GM20000 (cell line): Measurements from ENCODE around the gene MED6.

Experiments
- DNase-seq: peaks from one replicate; pipeline ENCODE4 v3.0.0; 2012; ENCODE audit warnings: low spot score
- TF ChIP-seq, protein P1 (sequence below): IDR thresholded peaks from 2 replicates; pipeline ENCODE4 v1.5.1; 2012; ENCODE audit warnings: mild to moderate bottlenecking, control low read depth; ENCODE audit errors: extremely low read depth, missing control alignments

The MED6 gene

DNA sequence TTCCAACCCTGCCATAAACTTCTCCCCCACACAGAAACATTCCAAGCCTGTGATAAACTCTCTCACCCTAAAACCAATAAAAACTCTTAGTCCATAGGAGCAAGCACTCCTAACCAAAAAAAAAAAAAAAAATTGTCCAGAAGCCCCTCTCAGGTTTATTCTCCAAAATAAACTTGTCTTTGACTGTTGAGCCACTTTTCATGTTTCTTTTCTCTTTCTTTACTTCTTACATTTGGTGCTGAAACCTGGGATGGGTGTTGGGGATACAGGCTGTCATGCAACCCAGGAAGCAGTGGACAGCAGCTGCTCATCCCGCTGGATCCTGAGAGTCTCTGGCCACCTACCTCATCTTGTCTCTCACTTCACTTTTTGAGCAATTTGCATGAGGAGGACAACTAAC lies 63.6 kb downstream of the MED6 start:
- TF ChIP-seq, protein P1, sequence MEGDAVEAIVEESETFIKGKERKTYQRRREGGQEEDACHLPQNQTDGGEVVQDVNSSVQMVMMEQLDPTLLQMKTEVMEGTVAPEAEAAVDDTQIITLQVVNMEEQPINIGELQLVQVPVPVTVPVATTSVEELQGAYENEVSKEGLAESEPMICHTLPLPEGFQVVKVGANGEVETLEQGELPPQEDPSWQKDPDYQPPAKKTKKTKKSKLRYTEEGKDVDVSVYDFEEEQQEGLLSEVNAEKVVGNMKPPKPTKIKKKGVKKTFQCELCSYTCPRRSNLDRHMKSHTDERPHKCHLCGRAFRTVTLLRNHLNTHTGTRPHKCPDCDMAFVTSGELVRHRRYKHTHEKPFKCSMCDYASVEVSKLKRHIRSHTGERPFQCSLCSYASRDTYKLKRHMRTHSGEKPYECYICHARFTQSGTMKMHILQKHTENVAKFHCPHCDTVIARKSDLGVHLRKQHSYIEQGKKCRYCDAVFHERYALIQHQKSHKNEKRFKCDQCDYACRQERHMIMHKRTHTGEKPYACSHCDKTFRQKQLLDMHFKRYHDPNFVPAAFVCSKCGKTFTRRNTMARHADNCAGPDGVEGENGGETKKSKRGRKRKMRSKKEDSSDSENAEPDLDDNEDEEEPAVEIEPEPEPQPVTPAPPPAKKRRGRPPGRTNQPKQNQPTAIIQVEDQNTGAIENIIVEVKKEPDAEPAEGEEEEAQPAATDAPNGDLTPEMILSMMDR: no peak
- no peak for DNase-seq

DNA sequence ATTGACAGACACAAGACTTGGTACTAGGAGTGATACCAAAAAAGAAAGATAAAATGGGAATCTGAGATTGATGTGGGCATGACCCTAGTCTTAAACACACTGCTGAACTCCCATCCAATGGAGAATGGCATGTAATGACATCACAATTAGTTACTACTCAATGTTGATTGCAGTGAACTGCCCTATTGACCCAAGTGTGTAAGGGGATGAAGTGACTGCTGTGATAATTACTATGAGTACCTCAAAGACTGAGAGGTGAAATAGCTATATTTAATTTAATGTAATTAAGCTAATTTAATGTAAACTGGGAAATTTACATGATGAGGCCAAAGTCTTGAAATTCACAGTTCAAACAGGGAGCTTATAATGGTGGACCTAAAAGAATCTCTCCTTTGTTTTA lies 65.6 kb downstream of the MED6 start, which contains the start of gene ADAM20:
ADAM20 (minus strand) TSS at position 101 of the 400 bp plus-strand sequence. CDS start 10,247 bp downstream, outside the sequence.
- DNase-seq: no peak
- TF ChIP-seq, protein P1: no peak
